NCI-H82 treated with DMSO at 0.1 percent for 48 hours (cell line): Measurements from ENCODE around the gene MTX2.

Experiments used
- DNase-seq: peaks from one replicate; lab custom pipeline; 2025; ENCODE audit not compliant: unreplicated experiment; lab: John Stamatoyannopoulos, UW

Gene MTX2

DNA sequence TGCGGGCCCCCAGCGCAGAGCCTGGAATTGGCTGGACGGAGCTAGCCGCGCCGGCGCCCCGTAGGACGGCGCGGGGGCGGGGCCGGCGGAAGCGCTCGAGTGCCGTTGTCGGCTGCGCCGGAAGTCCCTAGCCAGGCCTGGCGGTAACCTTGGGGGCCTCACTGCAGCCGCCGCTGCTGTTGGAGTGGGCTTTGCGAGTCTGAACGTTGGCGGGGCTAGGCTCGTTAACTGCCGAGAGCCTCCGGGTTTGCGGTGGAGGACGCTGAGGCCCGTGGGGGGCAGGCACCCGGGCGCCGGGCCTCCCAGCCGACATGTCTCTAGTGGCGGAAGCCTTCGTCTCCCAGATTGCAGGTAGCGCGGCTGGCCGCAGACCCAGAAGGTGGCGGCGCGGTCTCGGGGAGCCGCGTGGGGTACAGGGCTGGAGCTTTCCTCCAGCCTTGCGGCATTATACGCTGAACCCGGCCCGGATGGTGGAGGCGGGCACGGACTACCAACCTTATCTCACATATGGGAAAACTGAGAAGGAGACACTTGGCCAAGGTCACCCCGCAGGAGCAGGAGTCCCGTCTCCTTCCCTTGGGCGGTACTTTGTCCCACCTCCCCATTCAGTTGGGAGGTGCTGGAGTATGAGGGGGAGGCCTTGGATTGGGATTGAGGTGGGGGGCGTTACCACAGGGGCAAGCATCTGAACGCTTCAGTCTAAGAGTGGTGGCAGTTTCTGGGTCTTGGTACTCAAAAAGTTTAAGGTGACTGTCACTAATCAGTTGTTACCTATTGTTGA is at the start of gene MTX2:
TSS of gene MTX2 (plus strand) at position 124 of the 781 bp plus-strand sequence. CDS start at position 312, 188 bp downstream.
- DNase-seq = peak; percentile 48

DNA sequence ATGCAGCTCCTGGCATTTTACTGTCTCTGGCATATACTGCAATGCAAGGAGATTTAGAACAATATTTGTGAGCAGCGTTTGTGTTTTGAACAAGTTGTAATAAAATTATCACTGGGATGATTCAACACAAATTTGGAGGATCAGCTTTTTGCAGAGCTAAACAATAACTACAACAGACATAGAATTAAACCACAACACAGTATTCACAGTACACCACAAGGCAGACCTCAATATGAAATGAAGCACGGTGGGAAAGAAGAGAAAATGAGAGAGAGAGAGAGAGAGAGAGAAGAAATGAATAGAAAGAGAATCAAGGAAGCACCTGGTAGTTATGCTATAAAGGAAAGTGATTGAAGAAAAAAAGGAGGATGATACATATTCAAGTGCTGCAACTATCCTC is 41.4 kb upstream of the MTX2 start:
- no peak for DNase-seq

DNA sequence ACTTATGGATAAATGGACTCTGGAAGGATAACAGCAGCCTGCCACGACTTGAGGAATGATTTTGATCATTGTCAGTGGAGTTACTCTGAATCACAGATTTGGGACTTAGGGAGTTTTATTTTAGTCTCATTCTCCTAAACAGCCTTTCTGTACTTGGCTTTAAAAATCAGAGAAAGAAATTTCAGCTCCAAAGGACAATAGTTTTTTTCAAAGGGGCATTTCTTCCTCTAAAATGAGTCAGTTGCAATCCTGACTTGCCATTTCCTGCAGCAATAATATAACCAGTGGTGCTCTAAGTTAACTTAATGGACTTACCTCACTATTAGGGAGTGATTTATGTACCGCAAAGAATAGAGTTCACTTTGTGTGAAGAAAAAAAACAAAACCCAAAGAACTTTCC is 35.1 kb upstream of the MTX2 start:
- no peak for DNase-seq

DNA sequence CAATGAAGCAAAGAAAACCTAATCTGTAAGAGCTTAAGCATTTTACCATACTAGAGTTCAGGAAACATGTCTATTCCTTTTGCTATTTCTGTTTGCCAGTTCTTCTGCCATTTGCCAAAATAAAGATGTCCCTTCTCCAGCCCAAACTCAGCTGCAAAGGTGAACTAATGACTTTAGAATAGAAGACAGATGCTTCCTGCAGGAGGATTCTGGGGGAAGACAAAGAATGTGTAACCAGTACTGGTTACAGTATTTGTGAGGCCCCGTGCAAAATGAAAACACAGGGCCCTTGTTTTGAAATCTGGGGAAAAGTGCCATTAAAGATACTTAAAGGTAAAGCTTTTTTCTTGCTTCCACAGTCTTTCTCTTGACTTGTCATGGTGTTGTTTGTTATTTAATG is 34.3 kb upstream of the MTX2 start:
- no peak for DNase-seq

DNA sequence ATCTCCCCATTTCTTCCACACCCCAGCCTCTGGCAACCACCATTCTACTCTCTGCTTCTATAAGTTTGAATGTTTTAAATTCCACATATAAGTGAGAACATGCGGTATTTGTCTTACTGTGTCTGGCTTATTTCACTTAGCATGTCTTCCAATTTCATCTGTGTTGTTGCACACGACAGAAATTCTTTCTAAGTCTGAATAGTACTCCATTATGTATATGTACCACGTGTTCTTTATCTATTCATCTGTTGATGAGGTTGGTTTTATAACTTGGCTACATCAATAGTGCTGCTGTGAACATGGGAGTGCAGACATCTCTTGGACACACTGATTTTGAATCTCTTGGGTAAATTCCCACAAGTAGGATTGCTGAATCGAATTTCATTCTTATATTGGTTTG is 31.8 kb upstream of the MTX2 start:
- no peak for DNase-seq

DNA sequence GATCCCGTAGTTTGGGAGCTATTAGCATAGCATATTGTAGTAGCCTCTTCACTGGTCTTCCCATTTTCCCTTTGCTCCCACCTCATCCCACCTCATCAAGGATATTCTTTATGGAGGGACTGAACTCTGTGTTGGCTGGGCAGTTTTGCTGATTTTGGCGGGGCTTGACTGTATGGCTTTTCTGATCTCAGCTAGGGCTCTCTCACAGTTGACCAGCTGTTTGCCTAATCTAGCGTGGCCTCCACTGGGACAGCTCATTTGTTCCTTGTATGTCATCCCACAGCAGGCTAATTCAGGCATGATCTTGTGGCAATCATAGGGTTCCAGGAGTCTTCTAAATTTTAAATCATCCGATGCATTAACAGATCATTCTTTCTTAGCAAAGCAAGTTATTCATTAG is 30.2 kb upstream of the MTX2 start:
- no peak for DNase-seq

DNA sequence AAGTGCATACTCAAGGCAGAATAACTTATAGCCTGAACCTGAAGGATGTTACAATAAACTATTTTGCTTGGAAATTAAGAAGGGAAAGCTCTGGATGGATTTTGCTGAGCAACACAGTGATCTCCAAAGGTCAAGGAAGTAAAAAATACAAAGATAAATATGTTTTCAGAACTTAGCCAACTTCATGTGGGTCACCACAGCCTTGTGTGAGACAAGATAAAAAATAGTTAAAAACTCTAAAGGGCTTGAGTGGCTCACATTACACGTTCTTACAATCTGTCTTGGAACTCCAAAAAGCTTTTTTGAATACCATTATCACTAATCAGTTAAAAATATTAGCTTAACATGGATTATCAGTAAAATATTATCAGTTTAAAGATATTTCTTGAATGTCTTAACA is 28.9 kb upstream of the MTX2 start:
- no peak for DNase-seq

DNA sequence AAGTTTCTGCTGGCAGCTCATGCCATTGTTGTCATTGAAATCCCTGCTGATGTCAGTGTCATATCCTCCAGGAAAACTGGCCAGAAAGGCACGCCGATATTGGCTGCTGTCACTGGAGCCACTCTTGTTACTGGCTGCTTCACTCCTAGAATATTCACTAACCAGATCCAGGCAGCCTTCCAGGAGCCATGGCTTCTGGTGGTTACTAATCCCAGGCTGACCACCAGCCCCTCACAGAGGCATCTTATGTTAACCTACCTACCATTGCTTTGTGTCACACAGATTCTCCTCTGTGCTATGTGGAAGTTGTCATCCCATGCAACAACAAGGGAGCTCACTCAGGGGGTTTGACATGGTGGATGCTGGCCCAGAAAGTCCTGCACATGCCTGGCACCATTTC is 27.0 kb upstream of the MTX2 start:
- no peak for DNase-seq

DNA sequence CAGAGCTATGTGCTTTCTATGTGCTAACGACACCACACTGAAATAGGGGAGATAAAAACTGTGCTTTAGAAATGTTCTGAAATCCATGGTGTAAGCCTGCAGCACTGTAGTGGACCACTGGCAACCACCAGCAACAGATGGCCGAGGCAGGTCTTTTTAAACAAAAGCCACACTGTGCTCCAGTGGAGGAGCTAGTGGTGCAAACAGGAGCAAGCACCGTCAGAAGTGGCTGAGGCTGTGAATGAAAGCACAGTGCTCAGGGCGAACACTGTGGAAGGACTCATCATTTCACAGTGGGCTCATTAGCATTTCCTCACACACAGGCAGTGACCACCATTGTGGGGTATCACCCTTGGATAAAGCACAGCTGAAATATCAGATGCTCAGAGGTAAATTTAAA is 22.9 kb upstream of the MTX2 start:
- DNase-seq = no peak

DNA sequence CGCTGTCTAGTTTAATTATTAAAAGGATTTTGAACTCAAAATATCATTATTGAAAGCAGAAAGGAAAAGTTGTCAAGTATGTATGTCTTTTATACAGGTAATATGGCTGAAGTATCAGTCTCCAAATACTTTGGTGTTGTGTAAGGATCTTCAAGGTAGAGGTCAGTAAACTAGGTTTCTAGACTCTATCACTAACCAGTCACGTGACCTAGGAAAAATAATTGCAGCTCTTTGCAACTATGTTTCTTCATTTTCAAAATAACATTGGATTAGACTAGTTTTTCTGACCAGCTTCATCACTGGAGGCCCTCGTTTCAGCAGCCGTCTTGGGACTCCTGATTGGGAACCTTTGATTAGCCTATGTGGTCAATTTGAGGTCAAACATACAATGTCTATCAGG is 21.4 kb upstream of the MTX2 start:
- no peak for DNase-seq

DNA sequence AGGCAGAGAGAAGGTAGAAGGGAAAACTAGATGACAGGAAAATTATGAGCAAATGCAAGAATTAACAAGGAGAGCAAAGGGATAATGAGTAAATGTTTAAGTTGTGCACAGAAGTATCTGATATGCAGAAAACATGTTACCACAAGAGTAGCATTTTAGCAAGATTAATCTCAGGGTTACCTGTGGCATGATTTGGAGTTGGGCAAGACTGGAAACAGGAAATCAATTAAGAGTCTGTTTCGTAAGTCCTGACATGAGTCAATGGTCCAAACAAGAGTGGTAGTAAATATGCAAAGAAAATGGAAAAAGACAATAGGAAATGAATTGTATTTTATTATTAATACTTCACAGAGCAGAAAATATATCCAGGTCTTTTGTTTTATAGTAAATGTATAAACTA is 17.3 kb upstream of the MTX2 start:
- DNase-seq = no peak

DNA sequence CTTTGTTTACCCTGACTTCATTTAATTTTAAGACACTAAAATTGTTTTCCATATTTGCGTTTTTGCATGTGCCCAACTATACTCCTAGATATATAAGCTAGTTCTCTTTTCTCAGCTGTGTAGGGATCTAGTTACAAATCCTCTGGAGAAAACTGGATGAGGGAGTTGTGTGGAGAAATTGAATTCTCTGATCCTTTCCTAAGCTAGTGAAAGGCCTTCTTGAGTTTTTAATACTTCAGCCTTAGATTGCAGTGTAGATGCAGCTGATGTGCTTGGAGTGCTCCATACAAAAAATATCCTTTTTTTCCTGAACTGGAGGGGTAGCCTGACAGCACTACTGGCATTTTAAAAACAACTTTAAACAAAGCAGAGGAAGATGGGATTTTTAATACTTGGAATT is 8.6 kb upstream of the MTX2 start:
- DNase-seq = peak; percentile 36

DNA sequence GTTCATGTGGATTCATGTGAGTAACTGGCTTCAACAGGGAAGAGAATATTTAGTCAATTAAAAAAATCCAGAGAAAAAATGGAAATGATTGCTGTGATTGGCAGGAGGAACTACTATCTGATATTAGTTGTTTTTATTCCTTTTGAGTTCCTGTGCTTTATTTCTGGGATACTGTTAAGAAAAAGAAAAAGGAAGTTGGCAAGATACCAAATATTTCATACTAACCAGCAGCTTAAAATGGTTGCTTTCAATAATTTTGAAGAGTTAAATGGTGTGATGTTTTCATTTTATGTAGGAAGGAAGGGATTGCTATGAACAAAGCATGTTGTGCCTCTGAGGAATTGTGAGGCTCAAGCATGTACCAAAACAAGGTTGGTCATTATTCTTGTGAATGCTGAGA is 8.1 kb upstream of the MTX2 start:
- no peak for DNase-seq

DNA sequence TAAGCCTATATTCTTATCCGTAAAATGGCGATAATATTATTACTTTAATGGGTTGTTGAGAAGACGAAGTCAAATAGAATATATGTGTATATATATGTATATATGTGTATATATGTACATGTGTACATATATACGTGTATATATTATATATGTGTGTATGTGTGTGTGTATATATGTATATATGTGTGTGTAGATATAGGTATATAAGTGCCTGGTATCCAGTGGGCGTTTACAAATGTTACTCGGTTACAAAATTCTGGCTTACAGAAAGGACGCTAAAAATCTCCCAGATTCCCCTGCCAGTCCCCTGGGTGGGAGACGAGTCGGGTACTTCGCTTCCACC is 295 bp upstream of the MTX2 start:
- no peak for DNase-seq

DNA sequence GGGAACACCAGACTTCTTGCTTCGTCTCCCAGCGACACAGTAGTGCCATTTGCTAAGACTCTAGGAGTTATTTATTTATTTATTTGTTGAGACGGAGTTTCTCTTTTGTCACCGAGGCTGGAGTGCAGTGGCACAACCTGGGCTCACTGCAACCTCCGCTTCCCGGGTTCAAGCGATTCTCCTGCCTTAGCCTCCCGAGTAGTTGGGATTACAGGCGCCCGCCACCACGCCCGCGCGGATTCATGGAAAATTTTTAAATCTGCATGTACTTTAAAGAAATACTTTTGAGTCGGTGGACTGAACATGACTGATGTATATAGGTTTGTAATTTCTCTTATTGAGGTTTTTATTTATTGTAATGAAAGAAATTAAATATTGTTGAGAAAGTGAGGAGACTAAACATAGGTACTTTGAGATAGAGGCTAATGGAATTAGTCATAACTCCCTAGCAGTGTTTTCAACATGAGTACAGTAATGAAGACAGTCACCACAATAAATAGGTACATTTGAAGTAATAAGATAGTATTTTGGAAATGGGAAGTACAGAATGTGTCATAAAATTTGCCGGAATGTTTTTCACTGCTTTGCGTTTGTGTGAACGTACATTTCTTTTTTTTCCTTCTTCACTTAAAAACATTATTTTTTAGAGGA is 983 bp downstream of the MTX2 start:
- no peak for DNase-seq

DNA sequence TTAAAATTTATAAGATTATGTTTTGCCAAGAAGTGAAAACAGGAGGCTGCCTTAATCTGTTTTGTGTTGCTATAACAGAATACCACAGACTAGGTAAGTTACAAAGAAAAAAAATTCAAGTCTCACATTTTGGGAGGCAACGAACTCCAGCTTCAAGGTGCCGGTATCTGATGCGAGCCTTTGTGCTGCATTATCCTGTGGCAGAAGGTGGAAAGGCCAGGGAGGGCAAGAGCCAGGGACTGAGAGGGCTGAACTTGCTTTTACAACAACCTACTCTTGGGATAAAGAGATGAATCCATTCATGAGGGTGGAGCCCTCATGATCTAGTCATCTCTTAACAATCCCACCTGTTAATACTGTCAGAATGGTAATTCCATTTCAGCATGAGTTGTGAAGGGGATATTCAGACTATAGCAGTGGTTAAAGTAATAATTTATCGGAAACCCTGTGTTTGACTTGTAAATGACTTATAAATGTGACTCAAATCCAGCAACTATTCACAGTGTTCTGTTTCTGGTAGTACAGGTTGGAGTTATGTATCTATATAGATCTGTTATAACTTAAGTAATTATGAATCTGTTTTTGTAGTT is 3.7 kb downstream of the MTX2 start:
- DNase-seq = no peak

DNA sequence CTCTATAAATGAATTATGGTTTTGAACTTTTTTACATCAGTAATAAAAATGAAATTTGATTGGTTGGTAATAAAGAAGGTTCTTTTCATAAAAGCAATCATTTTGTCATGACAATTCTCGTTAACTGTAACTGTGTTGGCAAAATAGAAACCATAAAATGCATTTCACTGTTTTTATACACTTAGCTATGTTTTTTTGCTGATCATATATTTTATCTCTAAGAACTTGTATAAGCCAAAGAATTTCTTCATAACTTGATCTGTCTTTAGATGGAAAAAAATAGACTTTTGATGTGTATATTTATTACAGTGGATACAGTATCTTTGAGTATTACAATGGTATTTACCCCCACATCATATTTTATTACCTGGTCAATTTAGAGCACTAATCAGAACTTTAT is 9.7 kb downstream of the MTX2 start:
- no peak for DNase-seq

DNA sequence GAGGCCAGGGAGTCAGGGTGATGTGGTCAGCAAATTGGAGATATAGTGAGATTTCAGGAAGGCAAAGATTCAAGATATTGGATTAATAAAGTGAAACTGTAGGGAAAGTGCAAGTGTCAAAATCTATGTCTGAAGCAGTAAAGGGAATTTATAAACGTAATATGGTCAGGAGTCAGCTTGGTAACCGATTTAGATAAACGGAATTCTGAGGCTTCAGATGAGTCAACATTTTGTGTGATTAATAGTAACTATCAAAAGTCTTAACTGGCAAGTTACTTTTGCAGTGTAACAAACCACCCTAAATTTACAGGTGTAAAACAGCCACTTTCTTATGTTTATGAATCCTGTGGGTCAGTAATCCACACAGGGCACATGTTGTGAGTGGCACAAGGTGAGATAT is 10.9 kb downstream of the MTX2 start:
- DNase-seq = no peak

DNA sequence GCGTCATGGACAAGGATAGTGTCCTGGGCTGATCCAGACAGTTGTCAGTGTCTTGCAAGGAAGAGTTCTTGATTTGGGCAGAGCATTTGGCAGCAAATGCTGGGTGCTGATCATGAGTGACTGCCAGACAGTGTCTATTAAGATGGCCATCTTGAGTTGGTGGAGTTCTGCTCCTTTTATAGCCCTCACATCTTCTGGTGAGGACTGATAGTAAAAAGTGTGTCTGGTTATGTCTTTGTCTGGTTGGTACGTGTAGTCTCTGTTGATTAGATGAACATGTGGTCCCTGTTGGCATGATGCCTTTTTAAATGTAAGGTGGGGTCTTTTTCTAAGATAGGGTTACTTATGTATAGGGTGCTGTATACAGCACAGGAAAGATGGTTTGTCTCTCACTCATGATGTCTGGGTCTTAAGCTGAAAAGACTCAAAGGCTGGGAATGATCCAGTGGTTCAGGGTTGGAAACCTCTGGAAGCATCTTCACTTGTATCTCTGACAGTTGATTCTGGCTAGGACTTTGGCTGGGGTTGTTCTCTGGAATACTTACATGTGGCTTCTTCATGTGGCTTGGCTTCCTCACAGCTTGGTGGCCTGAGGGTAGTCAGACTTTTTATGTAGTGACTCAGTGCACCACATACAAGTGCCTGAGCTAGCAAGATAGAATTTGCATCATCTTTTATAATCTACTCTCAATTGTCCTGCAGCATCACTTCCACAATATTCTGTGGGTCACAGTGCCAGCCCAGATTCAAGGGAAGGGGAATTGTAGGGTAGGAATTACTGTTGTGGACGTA is 11.8 kb downstream of the MTX2 start:
- no peak for DNase-seq

DNA sequence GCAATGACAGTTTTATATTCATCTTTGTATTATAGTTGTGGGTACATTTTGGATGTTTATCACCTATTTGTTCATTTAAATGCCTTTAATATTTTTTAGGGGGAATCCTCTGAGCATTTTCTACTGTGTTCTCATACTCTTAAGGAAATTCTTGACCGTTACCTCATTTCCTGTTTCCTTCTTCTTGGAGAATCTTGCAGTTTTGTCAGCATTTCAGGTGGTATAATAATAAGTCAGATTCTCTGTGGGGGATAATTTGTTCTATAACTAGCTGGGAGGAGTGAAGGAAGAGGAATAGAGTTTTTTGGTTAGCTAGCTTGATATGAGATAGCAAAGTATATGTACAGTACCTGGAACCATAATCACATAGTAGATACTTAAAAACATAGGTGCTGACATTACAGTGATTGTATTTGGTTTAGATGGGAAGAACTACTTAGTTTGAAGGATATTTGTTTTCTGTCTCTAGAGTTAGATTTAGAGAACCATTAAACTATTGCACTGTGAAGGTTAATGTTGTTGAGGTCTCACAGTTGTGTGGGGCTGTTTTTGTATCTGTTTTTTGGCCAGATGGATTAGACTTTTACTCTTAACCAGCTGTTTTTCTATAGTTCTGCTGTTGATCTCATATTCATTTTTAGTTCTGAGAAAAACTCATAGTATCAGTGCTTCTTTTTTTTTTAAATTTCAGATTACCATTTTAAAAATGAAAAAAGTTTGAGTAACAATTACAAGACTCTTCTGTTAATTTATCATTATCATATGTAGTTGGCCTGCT is 14.2 kb downstream of the MTX2 start:
- no peak for DNase-seq

DNA sequence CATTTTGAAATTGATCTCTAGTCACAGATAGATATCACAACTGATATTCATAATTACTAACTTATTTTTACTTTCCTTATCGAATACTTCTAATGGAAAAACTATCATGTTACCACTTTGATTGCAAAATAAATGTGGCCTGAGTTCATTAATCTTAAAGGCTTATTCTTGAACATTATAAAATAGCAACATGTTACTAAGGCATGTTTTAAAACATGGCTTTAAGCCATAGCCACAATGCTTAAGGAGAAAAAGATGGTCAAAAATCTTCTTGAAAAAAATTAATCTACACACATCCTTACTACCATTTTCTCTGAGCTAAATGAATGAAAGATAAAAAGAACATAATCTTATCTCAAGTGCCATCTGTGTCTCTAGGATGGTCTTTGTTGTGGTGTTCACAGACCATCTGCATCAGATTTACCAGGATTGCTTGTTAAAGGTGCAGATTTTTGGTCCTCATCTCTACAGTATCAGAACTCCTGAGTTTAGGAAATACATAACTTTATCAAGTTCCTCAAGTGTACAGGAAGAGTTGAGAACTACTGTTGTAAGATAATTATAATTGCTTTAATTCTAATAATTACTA is 15.3 kb downstream of the MTX2 start:
- peak; percentile 68 for DNase-seq
